Mucosa of gallbladder (tissue), 1 donor: ENCODE measurements around the gene SLC16A12. TPM values are rescaled to one million over a fixed set of nuclear protein-coding genes. Genes with fewer than 3 reads are reported as not detected.
"Not testable (repeated sequence)": the region's sequence is repeated elsewhere in the genome, so short reads cannot be mapped to it uniquely, and the experiment has no call there.

ENCODE experiments used
- DNase-seq: peaks from one replicate; pipeline ENCODE4 v3.0.0-alpha.2; 2020; ENCODE audit warnings: low spot score
- total RNA-seq: library from RNA; stranded (reverse); gene quantifications from one replicate; pipeline ENCODE4 v1.2.1, GENCODE V29; 2021
- donor health status: DM: no; HTN: no; CAD: no.

SLC16A12 gene
- total RNA-seq, 1 donor from 2014 or later: 0.43 TPM

DNA sequence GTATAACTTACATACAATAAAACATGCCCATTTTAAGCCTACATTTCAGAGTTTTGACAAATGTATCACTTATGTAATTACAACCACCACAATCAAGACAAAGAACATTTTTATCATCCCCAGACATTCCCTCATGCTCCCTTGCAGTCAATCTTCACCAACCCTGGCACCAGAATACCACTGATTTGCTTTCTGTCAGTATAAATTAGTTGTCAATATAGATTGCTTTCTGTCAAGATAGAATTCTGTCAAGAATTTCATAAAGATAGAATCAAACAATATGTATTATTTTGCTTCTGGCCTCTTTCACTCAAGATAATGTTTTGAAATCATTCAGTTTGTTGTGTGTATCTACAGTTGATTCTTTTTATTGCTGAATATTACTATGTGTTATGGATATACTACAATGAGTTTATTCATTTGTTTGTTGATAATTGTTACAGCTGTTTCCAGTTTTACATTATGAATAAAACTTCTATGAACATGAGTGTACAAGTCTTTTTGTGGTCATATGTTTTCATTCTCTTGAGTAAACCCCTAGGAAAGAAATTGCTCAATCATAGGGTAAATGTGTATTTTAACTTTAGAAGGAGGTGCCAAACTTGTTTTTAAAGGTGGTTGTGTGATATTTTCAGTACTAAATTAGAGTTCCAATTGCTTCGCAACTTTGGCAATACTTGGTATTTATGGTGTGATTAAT is 64.1 kb downstream of the SLC16A12 start:
- DNase-seq: no peak

DNA sequence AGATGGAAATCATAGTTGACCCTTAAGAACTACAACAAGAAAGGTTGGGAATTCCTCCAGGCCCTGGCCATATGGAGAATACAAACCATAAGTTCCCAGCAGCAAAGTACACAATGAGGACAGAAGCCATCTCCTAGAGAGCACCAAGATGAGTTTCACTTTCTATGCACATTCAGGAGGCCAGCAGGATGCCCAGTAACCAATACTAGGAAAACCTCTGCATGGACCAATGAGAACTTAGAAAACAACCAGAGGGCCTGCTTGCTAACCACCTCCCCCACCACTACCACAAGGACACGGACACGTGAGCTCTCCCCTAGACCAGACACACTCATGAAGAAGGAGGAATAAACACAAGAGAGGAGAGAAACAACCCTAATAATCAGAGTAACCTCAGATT is 64.8 kb downstream of the SLC16A12 start:
- DNase-seq: no peak

DNA sequence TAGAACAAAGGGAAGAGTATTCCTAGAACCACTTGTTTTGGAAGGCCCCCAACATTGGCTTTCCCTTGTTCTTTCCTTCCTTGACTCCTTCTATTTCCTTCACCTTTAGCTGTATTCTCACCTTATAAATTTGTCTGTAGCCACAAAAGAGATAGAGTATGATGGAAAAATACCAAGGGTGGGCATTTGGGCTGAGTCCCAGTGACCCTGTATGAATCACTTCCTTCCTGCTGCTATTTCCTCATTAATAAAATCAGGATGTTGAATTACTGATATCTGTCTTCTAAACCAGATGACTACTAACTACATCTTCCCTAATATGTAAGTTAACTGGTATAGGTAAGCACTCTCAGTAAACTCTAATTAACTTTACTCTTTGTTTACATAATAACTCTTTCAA is 65.9 kb downstream of the SLC16A12 start:
- DNase-seq: no peak

DNA sequence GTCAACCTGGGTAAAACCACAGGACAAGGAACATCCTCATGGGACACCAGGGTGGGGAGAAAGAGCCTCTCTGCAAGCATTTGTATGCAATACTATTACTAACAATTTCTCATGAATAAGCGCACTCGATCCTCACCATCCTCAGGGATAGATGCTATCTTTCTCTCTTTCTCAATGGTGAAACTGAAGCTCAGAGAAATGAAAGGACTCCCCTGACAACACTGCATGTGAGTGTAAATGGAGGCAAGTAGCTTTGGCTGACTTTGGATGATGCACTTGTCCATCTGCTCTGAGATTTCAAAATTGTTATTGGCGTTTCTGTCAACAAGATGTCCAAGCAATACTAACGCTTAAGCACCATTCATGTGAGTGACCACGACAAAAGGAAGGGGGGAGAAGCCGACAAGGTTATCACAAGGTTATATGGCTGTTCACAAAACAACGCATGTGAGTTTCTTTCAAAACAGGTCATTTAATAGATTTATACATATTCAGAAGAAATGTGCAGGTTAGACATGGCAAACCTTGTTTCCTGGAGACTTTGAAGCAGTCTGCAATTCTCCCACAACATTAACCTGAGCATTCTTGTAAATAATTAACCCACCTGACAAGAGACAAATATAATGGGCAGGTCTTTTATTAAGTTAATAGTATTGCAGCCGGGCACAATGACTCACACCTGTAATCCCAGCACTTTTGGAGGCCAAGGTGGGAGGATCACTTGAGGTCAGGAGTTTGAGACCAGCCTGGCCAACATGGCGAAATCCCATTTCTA is 67.0 kb downstream of the SLC16A12 start:
- peak; percentile 13 for DNase-seq

DNA sequence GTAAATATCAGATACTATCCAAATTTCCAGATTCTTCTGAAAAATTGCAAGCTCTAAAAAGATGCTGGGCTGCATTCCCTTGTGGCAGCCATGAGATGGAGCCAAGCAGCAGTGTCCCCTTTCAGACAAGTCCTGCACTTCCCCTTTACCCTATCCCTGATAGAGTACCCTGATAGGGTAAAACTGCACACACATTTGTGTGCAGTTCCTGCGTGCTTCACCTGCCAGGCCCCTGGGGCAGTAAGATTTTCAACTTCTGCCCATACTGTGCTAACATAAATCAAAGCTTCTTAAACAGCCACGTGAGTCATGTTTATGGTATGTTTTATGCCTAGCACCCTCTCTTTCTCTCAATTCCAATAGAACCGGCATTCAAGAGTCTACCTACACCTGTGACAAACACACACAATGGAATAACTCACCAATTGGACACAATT is 68.8 kb downstream of the SLC16A12 start:
- no peak for DNase-seq

DNA sequence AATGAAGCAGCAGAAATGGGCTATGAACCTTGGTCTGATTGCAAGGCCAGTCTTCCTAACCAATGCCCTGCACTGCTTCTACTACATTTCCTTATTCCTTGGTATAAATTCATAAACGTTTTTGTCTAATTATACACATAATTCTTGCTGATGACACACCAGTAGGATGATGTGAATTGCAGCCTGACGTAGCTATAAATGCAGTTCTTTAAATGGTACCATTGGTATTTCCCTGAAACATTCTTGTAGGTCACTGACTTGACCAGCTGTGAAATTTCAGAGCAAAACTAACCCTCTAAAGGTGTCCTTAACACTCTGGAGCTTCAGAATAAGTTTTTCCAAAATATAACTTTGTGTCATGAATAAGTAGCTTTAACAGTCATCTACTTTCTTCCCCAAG is 70.2 kb downstream of the SLC16A12 start:
- DNase-seq: no peak

DNA sequence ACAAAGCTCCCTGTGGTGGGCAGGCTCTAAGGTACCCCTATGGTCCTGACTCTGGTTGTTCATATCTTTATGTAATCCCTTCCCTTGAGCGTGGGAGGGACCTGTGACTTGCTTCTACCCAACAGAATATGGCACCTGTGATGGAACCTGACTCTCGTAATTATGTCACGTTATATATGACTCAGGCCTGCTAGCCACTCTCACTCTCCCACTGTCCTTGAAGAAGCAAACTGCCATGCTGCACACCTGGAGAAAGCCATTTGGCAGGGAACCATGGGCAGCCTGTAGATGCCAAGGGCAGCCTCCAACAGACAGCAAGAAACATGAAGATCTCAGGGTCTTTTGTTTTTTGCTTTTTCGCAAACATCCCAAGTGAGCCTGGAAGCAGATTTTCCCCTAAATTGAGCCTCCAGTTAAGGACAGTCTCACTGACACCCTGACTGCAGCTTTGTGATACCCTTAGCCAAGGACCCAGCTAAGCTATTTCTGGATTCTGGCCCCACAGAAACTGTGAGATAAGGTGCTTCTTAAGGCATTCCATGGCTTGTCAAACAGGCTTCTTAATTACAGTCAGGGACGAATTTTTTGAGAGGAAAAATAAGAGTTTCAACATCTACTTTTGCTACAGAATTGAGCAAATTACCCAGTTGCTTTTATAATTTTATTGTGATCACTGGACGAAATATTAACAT is 71.4 kb downstream of the SLC16A12 start:
- DNase-seq: no peak

DNA sequence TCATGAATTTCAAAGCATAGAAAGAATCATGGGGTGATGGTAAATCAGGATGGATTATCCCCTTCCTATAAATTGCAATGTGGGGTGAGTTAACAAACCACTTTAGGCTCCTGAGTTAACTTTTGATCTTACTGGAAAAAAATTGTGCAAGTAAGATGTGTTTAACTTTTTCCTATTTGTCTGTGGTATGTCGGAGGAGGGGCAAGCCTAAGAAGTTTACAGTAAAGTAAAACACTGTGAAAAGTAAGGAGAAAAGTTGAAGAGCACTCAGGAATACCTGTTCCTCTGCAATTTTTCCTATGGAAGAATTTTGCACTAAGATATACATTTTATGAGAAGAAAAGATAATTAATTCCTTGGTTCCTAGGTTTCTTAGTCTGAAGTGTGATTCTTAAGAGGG is 76.6 kb downstream of the SLC16A12 start:
- no peak for DNase-seq

DNA sequence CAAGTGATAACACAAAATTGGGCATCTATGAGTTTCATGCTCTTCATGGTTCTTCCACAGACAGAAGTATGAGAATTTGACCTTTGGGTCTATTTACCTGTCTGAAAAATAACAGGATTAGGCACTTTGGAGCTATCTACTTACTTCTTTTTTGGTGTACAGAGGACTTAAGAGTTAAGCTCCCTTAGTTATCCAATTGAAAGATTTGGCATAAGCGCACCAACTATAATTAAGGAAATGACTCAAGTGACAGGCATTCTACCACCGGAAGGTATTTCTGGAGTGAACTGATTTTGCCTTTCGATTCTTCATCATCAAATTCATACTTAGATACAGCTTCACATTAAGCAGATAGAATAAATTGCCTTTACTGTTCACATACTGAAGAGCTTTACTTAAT is 77.1 kb downstream of the SLC16A12 start:
- DNase-seq: no peak

DNA sequence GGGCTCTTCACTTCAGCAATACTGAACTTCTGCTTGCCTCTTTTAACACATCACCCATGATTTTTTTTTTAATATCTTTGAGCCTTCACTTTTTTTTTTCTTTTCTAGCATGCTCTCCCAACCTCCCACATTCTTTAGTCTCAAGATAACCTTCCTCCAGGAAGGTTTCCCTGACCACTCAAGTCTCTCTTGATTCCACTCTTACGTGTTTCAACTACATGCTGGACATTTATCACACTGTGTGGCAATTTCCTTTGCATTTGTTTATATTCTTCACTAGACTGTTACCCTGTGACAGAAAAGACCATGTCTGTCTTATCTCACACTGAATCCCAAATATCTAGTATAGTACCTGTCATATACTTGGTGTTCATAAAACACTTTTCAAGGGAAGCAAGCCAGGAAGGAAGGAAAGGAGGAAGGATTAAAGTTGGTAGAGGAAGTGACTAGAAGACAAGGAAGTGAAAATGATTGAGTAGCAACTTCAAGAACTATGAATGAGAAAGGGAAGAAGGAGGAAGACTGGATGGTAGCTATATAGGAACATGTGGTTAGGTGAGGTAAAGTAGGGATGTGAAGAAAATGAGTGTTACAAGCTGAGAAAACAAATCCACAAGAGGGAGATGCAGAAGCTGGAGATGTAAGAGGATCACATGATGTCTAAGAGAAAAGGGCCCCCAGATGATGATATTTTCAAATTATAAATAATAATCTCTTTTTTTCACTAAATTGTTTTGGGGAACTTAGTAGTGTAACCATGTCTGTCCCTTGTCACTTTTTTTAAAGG is 80.6 kb downstream of the SLC16A12 start:
- DNase-seq: no peak

DNA sequence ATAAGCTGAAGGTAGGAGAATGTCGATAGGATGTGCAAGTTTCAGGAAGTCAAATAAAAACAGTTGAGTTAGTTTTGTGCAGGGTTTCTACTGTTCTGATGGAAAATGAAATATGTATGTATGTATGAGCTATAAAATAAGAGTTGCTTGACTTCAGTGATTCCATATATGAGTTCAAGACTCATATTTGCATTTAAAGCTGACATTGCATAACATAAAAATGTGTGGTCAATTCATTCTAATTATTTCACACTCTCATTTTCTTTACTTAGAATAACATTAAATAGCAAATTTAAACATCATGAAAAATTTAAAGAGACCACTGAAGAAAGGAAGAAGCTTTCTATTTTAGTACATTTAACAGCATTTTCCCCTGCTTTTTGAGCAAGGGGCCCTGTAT is 83.2 kb downstream of the SLC16A12 start:
- no peak for DNase-seq

DNA sequence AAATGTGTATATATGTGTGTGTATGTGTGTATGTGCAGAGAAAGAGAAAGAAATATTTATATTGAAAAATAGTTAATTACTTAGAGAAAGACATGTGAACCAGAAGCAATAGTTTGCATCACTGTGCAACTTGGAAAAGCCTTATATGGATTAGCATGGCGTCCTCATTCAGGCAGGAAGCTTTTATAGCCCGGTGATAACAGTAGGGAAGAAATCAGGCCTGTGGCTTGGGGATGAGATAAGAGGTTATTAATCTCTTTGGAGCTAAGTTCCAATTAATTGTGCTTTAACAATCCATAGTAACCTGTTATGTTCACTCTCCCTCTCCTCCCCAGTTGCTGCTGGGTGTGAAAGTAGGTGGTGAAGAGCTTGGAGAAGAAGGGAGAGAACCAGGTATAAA is 84.5 kb downstream of the SLC16A12 start:
- DNase-seq: no peak

DNA sequence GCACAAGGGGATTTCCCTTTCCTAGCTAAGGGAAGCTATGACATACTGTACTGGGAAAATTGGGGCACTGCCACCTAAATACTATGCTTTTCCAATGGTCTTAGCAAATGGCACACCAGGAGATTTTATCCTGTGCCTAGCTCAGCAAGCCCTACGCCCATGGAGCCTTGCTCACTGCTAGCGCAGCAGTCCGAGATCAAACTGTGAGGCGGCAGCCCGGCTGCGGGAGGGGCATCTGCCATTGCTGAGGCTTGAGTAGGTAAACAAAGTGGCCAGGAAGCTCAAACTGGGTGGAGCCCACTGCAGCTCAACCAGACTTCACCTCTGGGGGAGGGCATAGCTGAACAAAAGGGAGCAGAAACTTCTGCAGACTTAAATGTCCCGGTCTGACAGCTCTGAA is 90.6 kb downstream of the SLC16A12 start:
- not testable (repeated sequence) for DNase-seq

DNA sequence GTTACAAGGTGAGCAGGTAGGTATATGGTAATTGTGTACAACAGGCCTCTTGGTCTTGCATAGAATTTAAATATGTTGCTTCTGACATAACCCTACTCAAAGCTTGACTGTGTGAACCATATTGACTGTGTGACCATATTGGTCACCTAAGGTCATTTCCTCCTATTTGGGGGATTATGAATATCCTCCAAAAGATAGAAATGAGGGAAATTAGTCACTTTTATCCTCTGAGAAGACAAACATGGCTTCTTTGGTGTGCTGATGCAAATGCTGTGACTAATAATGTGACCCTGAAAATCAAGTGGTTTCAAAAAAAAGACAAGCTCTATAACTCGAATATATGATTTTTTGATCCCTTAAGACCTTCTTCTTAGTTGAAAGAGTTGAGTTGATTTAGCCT is 93.1 kb downstream of the SLC16A12 start:
- no peak for DNase-seq

DNA sequence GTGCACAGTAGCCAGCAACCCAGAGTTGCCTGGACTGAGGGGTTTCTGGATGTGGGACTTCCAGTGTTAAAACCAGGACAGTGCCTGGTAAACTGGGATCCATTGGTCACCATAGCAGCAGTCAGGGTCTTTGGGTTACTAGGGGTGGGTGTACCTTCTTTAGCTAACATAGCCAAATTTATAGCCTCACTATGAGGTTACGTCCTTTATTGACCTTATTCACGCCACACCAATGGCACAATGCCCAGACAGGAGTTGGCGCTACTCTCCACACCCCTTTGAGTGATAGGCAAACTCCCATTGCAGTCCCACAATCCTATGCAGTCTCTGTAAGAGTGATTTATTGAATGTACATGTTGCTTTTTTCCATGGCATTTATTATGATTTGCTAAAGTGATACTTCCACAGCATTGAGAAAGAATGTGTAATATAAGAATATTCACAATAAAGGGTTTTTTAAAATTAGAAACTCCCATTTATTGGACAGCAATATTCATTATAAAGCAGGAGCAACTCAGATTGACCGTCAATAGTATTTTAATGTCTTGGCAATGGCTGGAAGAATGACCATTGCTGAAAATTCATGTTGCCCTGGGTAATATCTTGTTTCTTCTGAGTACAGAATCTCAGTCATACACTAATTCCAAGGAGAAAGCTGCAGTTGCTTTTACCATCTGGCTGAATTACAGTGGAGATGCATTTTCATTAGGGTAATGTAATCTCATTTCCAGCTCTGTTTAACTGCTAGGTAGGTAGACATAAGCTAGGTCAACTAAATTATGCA is 95.0 kb downstream of the SLC16A12 start:
- DNase-seq: peak; percentile 29

DNA sequence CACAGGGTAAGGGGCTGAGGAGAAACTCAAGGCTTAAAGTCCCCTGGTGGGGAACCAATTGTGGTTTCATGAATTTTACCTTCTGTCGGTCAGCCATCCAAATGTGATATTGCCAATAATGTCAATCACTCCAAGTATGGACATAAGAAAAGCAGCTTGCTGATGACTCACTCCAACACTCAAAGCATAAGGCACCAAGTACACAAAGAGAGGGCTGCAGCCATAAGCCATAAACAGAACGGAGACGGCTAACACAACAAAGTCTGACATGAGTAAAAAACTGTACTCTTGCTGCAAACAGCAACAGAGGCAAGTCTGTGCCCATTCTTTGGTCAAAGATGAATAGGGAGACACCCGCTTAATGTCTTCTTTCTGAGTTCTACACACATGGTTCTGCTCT is 96.9 kb downstream of the SLC16A12 start:
- no peak for DNase-seq

DNA sequence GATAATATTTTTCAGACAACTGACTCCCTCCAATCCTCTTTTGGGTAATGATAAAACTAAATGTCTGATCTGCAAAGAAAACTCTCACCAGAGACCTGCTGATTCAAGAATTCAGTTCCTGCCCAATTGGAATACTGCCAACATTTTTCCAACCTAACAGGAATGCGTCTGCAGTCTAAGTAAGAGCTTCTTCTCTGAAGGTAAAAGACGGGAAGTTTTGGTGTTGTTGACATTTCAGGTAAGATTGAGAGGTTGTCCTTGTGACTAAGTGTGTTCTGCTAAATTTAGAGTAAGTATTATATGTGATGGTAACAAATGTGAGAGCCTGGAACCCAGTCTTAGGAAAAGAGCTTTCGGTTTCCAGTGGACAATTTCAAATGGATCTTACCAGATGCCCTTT is 103.4 kb downstream of the SLC16A12 start:
- no peak for DNase-seq

DNA sequence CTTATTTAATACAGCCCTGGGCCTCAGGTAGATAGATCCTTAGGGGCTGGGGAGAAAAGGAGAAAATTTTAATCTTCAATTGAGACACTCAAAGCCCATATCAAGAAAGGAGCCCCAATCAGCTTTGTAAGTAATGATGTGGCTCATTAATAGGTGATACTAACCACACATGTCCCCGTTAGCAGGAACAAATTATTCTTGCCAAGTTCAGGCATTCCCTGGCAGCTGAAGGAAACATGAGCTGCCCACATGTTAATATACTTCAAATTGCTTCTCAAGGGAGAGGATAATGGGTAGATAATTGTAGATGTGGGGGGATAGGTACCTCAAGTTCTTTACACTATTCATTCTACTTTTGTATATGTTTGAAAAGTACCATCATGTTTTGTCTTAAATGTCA is 106.5 kb downstream of the SLC16A12 start:
- no peak for DNase-seq

DNA sequence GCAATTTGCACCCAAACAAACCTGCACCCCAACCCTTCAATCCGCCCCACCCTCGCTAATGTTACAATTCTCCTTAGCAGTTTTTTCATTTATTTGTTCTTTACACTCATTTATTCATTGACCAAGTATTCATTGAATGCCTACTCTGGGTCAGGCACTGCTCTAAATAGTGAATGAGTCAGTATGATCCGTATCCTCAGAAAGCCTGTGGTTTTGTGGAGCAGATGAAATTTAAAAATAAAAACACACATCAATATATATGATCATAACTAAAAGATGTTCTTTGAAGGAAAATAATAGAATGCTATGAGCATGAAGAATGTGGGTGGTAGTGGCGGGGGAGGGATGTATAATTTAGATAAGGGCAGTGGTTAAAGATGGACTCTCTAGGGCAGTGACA is 107.8 kb downstream of the SLC16A12 start:
- no peak for DNase-seq

DNA sequence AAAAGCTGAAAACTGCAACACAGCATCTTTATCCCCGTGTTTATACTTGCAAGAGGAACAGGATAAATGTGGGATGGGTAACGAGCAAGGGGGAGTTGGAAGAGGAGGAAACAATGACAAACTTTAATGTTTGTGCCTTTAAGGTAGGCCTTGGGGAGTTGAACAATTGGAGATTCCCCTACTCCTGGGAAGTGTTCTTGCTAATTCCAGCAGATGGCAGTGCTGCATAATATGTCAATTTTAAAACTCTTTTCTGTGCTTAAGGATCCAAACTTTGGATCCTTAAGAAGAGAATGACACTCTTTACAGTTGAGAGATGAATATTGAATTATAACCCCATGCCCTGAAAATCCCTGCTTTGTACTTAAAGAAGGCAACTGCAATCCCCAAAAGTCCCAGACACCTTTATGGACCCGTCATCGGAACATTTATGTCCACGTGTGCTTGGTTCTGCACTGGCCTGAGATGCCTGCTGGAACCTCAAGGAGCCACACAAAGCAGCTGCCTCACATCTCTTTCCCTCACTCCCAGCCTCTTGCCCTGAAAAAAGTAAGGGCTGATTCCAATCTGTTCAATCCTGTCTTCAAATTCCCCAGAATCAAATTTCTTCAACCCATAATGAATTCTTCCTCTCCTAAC is 109.0 kb downstream of the SLC16A12 start:
- DNase-seq: peak; percentile 22

DNA sequence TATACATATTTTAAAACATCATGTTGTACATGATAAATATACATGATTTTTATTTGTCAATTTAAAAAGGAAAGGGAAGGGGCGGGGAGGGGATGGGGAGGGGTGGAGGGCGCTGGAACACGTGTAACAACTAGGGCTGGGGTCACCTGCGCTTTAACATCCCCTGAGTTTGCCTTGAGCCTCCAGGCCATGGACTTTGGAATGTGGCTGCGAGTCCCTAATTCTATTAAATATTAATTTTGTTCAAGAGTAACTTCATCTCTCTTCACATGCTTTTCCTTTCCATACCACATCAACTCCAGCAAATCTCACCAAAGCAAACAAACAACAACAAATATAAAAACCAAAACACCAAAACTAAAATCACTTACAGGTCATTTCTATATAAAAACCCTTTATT is 110.4 kb downstream of the SLC16A12 start:
- DNase-seq: peak; percentile 33
